Thymus (tissue), 11 donors: Measurements from ENCODE around the gene CHD9NB. TPM values are rescaled to one million over a fixed set of nuclear protein-coding genes. Genes with fewer than 3 reads are reported as not detected.

ENCODE experiments used
- DNase-seq, 9 donors: peaks; one replicate each; pipeline ENCODE4 v3.0.0-alpha.2; 2013; ENCODE audit warnings: low spot score in 9 of 9, low read depth in 6 of 9, missing footprints in 1 of 9
- H3K27ac ChIP-seq, 2 donors: one replicate each; pipeline ENCODE4 v1.5.1; 2013; ENCODE audit warnings: control low read depth in 1 of 2, low read depth in 1 of 2, low read length in 1 of 2, mild to moderate bottlenecking in 1 of 2, moderate library complexity in 1 of 2
- H3K27me3 ChIP-seq, 2 donors: one replicate each; pipeline ENCODE4 v1.5.1; 2013; ENCODE audit warnings: low read length in 1 of 2; ENCODE audit not compliant: control insufficient read depth in 2 of 2, insufficient read depth in 1 of 2
- H3K36me3 ChIP-seq, 2 donors: one replicate each; pipeline ENCODE4 v1.5.1; 2013; ENCODE audit warnings: low read length in 1 of 2, mild to moderate bottlenecking in 1 of 2, moderate library complexity in 1 of 2; ENCODE audit not compliant: control insufficient read depth in 2 of 2, insufficient read depth in 2 of 2
- H3K4me1 ChIP-seq, 2 donors: one replicate each; pipeline ENCODE4 v1.5.1; 2013; ENCODE audit warnings: low read length in 2 of 2; ENCODE audit not compliant: control insufficient read depth in 2 of 2, insufficient read depth in 2 of 2
- H3K4me3 ChIP-seq, 2 donors: one replicate each; pipeline ENCODE4 v1.5.1; 2013; ENCODE audit warnings: low read length in 2 of 2, control low read depth in 1 of 2, mild to moderate bottlenecking in 1 of 2
- H3K9me3 ChIP-seq, 2 donors: one replicate each; pipeline ENCODE4 v1.5.1; 2013; ENCODE audit warnings: low read length in 1 of 2, mild to moderate bottlenecking in 1 of 2; ENCODE audit not compliant: control insufficient read depth in 2 of 2, insufficient read depth in 1 of 2
- WGBS: extraction: QIAGEN DNeasy Blood & Tissue Kit; methylation state at CpG from one replicate; pipeline ENCODE4 v1.1.7; 2013; 5-methylcytosine and 5-hydroxymethylcytosine counted together
- polyA plus RNA-seq: library from polyadenylated mRNA; stranded (reverse); fragments of 200-250 nt; gene quantifications from one replicate; pipeline ENCODE4 v1.2.3, GENCODE V29; 2013
- total RNA-seq: library from RNA; stranded (reverse); fragments of 120-200 nt; gene quantifications from one replicate; pipeline ENCODE4 v1.2.4, GENCODE V29; 2013
- donor health status: healthy.

Gene CHD9NB
- total and polyA plus RNA-seq, 2 donors: 0.42 to 0.84 TPM

- peak overlapping the region in 1 of 2 donors; percentile 46 for H3K27ac ChIP-seq
- DNase-seq: no peak
- H3K9me3 ChIP-seq: no peaks in the 10 kb centered on the region
- no peak overlapping the region for H3K4me3 ChIP-seq
- H3K36me3 ChIP-seq: peaks cover 0 to 2% of the 10 kb centered on the region in 2 donors
- no peaks in the 10 kb centered on the region for H3K27me3 ChIP-seq
- H3K4me1 ChIP-seq: peaks cover 8 to 22% of the 10 kb centered on the region in 2 donors
- whole genome bisulfite sequencing: 97% methylated on average over 6 of the region's 6 CpGs
Measured at GRCh38 chr16:53065461-53066061, 12.9 kb upstream of the CHD9NB start.

- Histone ChIP-seq H3K27me3 (no peaks in the 10 kb centered on the region), H3K4me3 (no peak overlapping the region), H3K4me1 (peaks cover 8 to 22% of the 10 kb centered on the region in 2 donors), H3K36me3 (peaks cover 0 to 2% of the 10 kb centered on the region in 2 donors), H3K27ac (no peak overlapping the region), H3K9me3 (no peaks in the 10 kb centered on the region)
- no peak for DNase-seq
- 92% methylated on average over 1 of the region's 1 CpG for WGBS
Measured at GRCh38 chr16:53064081-53064578, 11.4 kb upstream of the CHD9NB start.

- Histone ChIP-seq H3K4me1 (peaks cover 0 to 10% of the 10 kb centered on the region in 2 donors), H3K4me3 (no peak overlapping the region), H3K36me3 (no peaks in the 10 kb centered on the region), H3K27me3 (no peaks in the 10 kb centered on the region), H3K9me3 (no peaks in the 10 kb centered on the region), H3K27ac (no peak overlapping the region)
- DNase-seq: peak in 1 of 9 donors; percentile 51
- WGBS: 18% methylated on average over 3 of the region's 3 CpGs
Measured at GRCh38 chr16:53061701-53062159, 9.0 kb upstream of the CHD9NB start.

- DNase-seq: no peak
- Histone ChIP-seq H3K27me3 (no peaks in the 10 kb centered on the region), H3K4me3 (no peak overlapping the region), H3K27ac (no peak overlapping the region), H3K4me1 (peaks cover 0 to 13% of the 10 kb centered on the region in 2 donors), H3K9me3 (no peaks in the 10 kb centered on the region), H3K36me3 (no peaks in the 10 kb centered on the region)
- WGBS: 96% methylated on average over 5 of the region's 5 CpGs
Measured at GRCh38 chr16:53061256-53061655, 8.6 kb upstream of the CHD9NB start.

GRCh38 chr16:53059672-53060071, 7.0 kb upstream of the CHD9NB start:
- H3K9me3 ChIP-seq: no peaks in the 10 kb centered on the region
- WGBS: 84% methylated on average over 7 of the region's 7 CpGs
- no peak overlapping the region for H3K27ac ChIP-seq
- peaks cover 7 to 23% of the 10 kb centered on the region in 2 donors for H3K4me1 ChIP-seq
- no peak overlapping the region for H3K4me3 ChIP-seq
- DNase-seq: no peak
- H3K27me3 ChIP-seq: no peaks in the 10 kb centered on the region
- no peaks in the 10 kb centered on the region for H3K36me3 ChIP-seq

GRCh38 chr16:53058882-53059281, 6.2 kb upstream of the CHD9NB start:
- Histone ChIP-seq H3K9me3 (no peaks in the 10 kb centered on the region), H3K27me3 (no peaks in the 10 kb centered on the region), H3K4me3 (no peak overlapping the region), H3K27ac (no peak overlapping the region), H3K36me3 (no peaks in the 10 kb centered on the region), H3K4me1 (peaks cover 9 to 28% of the 10 kb centered on the region in 2 donors)
- DNase-seq: no peak
- WGBS: 96% methylated on average over 5 of the region's 5 CpGs

- Histone ChIP-seq H3K4me3 (no peak overlapping the region), H3K27me3 (no peaks in the 10 kb centered on the region), H3K9me3 (no peaks in the 10 kb centered on the region), H3K36me3 (no peaks in the 10 kb centered on the region), H3K4me1 (peaks cover 9 to 28% of the 10 kb centered on the region in 2 donors), H3K27ac (peak overlapping the region in 1 of 2 donors; percentile 42)
- DNase-seq: no peak
- WGBS: 97% methylated on average over 5 of the region's 5 CpGs
Measured at GRCh38 chr16:53058441-53058840, 5.7 kb upstream of the CHD9NB start.

- peaks cover 9 to 28% of the 10 kb centered on the region in 2 donors for H3K4me1 ChIP-seq
- no peak overlapping the region for H3K4me3 ChIP-seq
- H3K27ac ChIP-seq: no peak overlapping the region
Measured at GRCh38 chr16:53057658-53058057, 5.0 kb upstream of the CHD9NB start.

GRCh38 chr16:53056392-53056881, 3.7 kb upstream of the CHD9NB start:
- no peak for DNase-seq
- no peak overlapping the region for H3K4me3 ChIP-seq
- 93% methylated on average over 8 of the region's 8 CpGs for WGBS

More at GRCh38 chr16:53057658-53058057, 5.0 kb upstream of the CHD9NB start:
- 96% methylated on average over 8 of the region's 8 CpGs for WGBS
- no peak for DNase-seq
- H3K27me3 ChIP-seq: no peaks in the 10 kb centered on the region
- no peaks in the 10 kb centered on the region for H3K9me3 ChIP-seq
- H3K36me3 ChIP-seq: no peaks in the 10 kb centered on the region

More at GRCh38 chr16:53056392-53056881, 3.7 kb upstream of the CHD9NB start:
- no peak overlapping the region for H3K27ac ChIP-seq
- no peaks in the 10 kb centered on the region for H3K36me3 ChIP-seq
- no peaks in the 10 kb centered on the region for H3K27me3 ChIP-seq
- peaks cover 9 to 22% of the 10 kb centered on the region in 2 donors for H3K4me1 ChIP-seq
- H3K9me3 ChIP-seq: no peaks in the 10 kb centered on the region
